Uterus (tissue), 4 donors: ENCODE measurements around the gene PCSK4. TPM values are rescaled to one million over a fixed set of nuclear protein-coding genes. Genes with fewer than 3 reads are reported as not detected.

ENCODE experiments used
- DNase-seq, 2 donors: peaks; one replicate each; pipeline ENCODE4 v3.0.0-alpha.2; 2019 to 2020
- H3K27ac ChIP-seq, 2 donors: fragments of 200-600 bp; sonication (generic); 1 replicate in 1 of 2; 2 replicates in 1 of 2; pipeline ENCODE4 v1.5.1; 2016 to 2018
- H3K27me3 ChIP-seq, 2 donors: fragments of 200-600 bp; sonication (generic); one replicate each; pipeline ENCODE4 v1.5.1; 2018 to 2019; ENCODE audit warnings: control low read depth in 1 of 2
- H3K36me3 ChIP-seq, 2 donors: fragments of 200-600 bp; sonication (generic); one replicate each; pipeline ENCODE4 v1.5.1; 2019; ENCODE audit warnings: control low read depth in 1 of 2
- H3K4me1 ChIP-seq, 2 donors: fragments of 200-600 bp; sonication (generic); one replicate each; pipeline ENCODE4 v1.5.1; 2018 to 2019; ENCODE audit warnings: control low read depth in 1 of 2
- H3K4me3 ChIP-seq, 2 donors: fragments of 200-600 bp; sonication (generic); 1 replicate in 1 of 2; 2 replicates in 1 of 2; pipeline ENCODE4 v1.5.1; 2018 to 2019; ENCODE audit warnings: mild to moderate bottlenecking in 1 of 2
- H3K9me3 ChIP-seq, 2 donors: fragments of 200-600 bp; sonication (generic); one replicate each; pipeline ENCODE4 v1.5.1; 2019; ENCODE audit warnings: control low read depth in 1 of 2
- POLR2A ChIP-seq, 2 donors: fragments of 450-650 bp; IDR thresholded peaks; one replicate each; pipeline ENCODE4 v1.6.1; 2016; ENCODE audit warnings: antibody characterized with exemption in 2 of 2, mild to moderate bottlenecking in 1 of 2, moderate library complexity in 1 of 2
- intact Hi-C: fragments of 100-400 bp; cut with DNase I; formaldehyde crosslinking; loops from one replicate; pipeline ENCODE4 v1.15.1; 2023; ENCODE audit warnings: low total_unique reads
- total RNA-seq, 4 donors: library from RNA; depleted of rRNA in 3 of 4; stranded (reverse); fragments of >200 nt in 3 of 4; gene quantifications; one replicate each; pipeline versions ENCODE4 v1.1.0 to v1.2.4, GENCODE V29; 2014 to 2023
- TF ChIP-seq, protein P1 (sequence below), 4 experiments: fragments of 200-600 bp in 2 of 4; fragments of 450-650 bp in 2 of 4; sonication (generic) in 2 of 4; IDR thresholded peaks; one replicate each; pipeline ENCODE4 v1.5.1; 2016 to 2019; ENCODE audit warnings: antibody characterized with exemption in 4 of 4, mild to moderate bottlenecking in 2 of 4, moderate library complexity in 1 of 4
- donor health status: DM: yes; HTN: yes; CAD: no.

PCSK4 gene
- total RNA-seq, 4 donors from 2014 or later, result under 0.01 to 6.4 (median 4.6) TPM; not detected in 1

DNA sequence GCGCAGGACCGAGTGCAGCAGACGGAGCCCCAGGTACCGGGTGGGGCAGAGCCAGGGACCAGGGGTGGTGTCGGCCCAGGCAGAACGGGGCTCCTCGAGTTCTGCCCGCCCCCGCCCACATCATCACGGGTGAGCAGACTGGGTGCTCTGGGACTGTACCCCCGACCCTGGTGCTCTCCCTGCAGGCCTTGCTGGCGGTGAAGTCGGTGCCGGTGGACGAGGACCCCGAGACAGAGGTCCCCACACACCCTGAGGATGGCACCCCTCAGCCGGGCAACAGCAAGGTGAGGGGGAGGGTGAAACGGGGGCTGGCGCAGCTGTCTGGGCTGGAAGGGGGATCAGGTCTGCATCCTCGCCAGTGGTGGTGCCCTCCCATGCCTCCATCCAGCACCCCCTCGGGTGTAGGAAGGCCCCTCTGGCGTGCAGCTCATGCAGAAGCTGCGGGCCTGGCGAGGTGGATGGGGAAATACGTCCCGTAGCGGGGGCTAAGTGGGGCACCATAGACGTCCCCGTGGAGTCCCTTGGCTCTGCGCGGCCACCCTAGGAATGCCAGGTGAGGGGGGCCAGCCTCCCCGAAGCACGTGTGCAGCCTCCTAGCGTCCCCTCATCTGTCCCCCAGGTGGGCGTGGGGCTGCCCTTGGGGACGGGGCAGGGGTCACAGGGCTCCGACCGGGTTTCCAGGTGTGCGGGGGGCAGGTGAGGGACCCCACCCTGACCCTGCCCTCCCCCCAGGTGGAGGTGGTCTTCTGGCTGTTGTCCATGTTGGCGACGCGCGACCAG is 33.8 kb downstream of the PCSK4 start:
- H3K9me3 ChIP-seq, result no peaks in the 10 kb centered on the region
- H3K36me3 ChIP-seq, result no peaks in the 10 kb centered on the region
- H3K27ac ChIP-seq, result no peak overlapping the region
- DNase-seq, result no peak
- H3K4me3 ChIP-seq, result no peak overlapping the region
- intact Hi-C loops, result no loop called here
- TF ChIP-seq POLR2A (IDR thresholded peaks at IDR 0.05), result no peak
- TF ChIP-seq, protein P1, sequence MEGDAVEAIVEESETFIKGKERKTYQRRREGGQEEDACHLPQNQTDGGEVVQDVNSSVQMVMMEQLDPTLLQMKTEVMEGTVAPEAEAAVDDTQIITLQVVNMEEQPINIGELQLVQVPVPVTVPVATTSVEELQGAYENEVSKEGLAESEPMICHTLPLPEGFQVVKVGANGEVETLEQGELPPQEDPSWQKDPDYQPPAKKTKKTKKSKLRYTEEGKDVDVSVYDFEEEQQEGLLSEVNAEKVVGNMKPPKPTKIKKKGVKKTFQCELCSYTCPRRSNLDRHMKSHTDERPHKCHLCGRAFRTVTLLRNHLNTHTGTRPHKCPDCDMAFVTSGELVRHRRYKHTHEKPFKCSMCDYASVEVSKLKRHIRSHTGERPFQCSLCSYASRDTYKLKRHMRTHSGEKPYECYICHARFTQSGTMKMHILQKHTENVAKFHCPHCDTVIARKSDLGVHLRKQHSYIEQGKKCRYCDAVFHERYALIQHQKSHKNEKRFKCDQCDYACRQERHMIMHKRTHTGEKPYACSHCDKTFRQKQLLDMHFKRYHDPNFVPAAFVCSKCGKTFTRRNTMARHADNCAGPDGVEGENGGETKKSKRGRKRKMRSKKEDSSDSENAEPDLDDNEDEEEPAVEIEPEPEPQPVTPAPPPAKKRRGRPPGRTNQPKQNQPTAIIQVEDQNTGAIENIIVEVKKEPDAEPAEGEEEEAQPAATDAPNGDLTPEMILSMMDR (IDR thresholded peaks at IDR 0.05), result no peak
- H3K27me3 ChIP-seq, result peaks cover 25 to 49% of the 10 kb centered on the region in 2 donors
- peaks cover 0 to 13% of the 10 kb centered on the region in 2 donors for H3K4me1 ChIP-seq

DNA sequence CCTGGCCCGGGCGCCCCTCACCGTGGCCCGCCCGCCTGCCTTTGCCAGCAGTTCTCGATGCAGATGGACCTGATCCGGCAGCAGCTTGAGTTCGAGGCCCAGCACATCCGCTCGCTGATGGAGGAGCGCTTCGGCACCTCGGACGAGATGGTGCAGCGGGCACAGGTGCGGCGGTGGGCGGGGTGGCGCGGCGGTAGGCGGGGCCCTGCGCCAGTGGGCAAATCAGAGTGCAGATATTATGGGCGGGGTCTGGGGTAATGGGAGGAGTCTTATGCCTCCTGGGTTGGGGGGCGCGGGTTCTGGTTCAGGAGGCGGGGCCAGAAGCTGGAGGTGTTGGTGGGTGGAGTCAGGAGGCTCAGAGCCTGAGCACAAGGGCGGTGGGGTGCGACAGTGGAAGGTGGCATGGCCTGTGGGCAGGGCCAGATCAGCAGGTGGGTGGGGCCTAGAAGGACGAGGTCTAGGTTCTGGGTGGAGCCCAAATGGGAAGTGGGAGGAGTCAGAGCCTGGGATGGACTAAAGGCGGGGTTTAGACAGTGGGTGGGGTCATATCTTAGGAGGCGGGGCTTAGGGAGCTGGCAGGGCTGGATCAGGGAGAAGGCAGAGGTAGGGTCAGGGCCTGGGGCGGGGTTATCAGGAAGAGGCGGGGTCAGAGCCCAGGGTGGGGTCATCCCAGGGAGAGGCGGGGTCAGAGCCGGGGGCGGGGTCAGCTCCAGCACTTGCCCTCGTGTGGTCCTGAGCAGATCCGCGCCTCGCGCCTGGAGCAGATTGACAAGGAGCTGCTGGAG is 34.6 kb downstream of the PCSK4 start:
- TF ChIP-seq, protein P1 (IDR thresholded peaks at IDR 0.05), result no peak
- TF ChIP-seq POLR2A (IDR thresholded peaks at IDR 0.05), result no peak
- Histone ChIP-seq H3K4me3 (no peak overlapping the region), H3K4me1 (peaks cover 0 to 13% of the 10 kb centered on the region in 2 donors), H3K9me3 (no peaks in the 10 kb centered on the region), H3K36me3 (no peaks in the 10 kb centered on the region), H3K27me3 (peaks cover 27 to 56% of the 10 kb centered on the region in 2 donors), H3K27ac (no peak overlapping the region)
- intact Hi-C loops, result no loop called here
- peak in 1 of 2 donors; percentile 24 for DNase-seq

DNA sequence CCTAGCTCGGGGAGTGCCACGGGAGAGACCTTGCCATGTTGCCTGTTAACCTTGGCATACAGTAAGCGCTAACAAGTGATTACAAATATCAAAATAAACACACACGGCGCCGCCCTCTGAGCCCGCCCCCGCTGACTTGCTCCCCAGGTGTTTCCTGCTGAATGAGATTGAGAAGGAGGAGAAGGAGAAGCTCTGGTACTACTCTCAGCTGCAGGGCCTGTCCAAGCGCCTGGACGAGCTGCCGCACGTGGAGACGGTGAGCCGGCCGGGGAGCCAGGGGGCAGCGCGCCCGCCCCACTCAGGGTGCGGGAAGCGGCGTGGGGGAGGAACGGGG is 35.2 kb downstream of the PCSK4 start:
- TF ChIP-seq POLR2A (IDR thresholded peaks at IDR 0.05), result no peak
- TF ChIP-seq, protein P1 (IDR thresholded peaks at IDR 0.05), result no peak
- Histone ChIP-seq H3K36me3 (no peaks in the 10 kb centered on the region), H3K27ac (no peak overlapping the region), H3K4me3 (no peak overlapping the region), H3K9me3 (no peaks in the 10 kb centered on the region), H3K4me1 (peaks cover 0 to 13% of the 10 kb centered on the region in 2 donors), H3K27me3 (peaks cover 31 to 59% of the 10 kb centered on the region in 2 donors)
- intact Hi-C loops, result no loop called here
- no peak for DNase-seq

DNA sequence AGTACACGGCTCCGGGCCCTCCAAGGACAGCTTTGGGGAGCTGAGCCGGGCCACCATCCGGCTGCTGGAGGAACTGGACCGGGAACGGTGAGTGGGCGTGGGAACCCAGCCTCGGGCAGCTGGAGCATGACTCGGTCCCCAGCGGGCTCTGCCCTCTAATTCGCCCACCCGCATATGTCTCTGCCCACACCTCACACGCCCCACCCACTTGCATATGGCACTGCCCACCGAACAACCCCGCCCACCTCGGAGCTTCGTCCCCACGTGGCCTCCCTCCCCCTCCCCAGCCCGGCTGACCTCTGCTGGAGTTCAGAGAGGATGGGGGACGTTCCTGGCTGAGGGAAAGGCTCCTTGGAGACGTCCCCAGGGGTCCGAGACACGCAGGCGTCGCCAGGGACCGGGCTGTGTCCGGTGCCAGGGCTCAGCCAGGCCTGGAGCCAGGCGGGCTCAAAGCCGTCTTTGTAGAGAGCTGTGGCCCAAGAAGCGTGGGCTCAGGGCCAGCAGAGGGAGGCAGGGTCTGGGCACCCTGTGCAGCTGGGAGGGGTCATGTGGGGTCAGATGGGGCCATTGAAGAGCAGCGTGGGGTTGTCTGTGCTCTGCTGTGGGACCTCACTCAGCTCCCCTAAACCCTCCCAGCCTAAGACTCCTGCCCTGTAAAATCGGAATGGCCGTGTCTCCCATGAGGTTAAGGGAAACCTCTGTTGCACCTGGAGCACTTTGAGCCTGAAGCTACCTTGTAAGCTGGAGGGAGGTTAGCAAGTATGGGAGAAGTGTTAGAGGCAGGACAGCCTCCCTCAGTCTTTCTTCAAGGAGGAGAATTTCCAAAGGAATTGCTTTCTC is 36.4 kb downstream of the PCSK4 start:
- Histone ChIP-seq H3K27ac (no peak overlapping the region), H3K4me1 (peaks cover 0 to 13% of the 10 kb centered on the region in 2 donors), H3K9me3 (no peaks in the 10 kb centered on the region), H3K36me3 (no peaks in the 10 kb centered on the region), H3K4me3 (no peak overlapping the region), H3K27me3 (peaks cover 31 to 63% of the 10 kb centered on the region in 2 donors)
- DNase-seq, result peak in 1 of 2 donors; percentile 16
- intact Hi-C loops, result no loop called here
- no peak for TF ChIP-seq POLR2A (IDR thresholded peaks at IDR 0.05)
- TF ChIP-seq, protein P1 (IDR thresholded peaks at IDR 0.05), result no peak
